Body of pancreas (tissue), 4 donors: ENCODE measurements around the gene TUBA1C. TPM values are rescaled to one million over a fixed set of nuclear protein-coding genes. Genes with fewer than 3 reads are reported as not detected.

Experiments used
- ATAC-seq: fragments of 150-250 bp; one replicate; pipeline ENCODE4 v1.9.1; 2016
- DNase-seq, 4 donors: peaks; one replicate each; pipeline ENCODE4 v3.0.0-alpha.2; 2019
- H3K27ac ChIP-seq, 4 donors: fragments of 200-600 bp; sonication (generic); 1 replicate in 3 of 4; 2 replicates in 1 of 4; pipeline versions ENCODE4 v1.5.1 to v1.6.1; 2016 to 2019; ENCODE audit warnings: mild to moderate bottlenecking in 1 of 4, mixed read lengths in 1 of 4, moderate library complexity in 1 of 4
- H3K27me3 ChIP-seq, 2 donors: fragments of 200-600 bp; sonication (generic); one replicate each; pipeline ENCODE4 v1.6.0; 2016; ENCODE audit warnings: mild to moderate bottlenecking in 1 of 2
- H3K36me3 ChIP-seq, 2 donors: fragments of 200-600 bp; sonication (generic); replicated peaks in 1 of 2; 2 replicates each; pipeline ENCODE4 v1.5.1; 2016; ENCODE audit warnings: low read depth in 2 of 2; ENCODE audit not compliant: insufficient read depth in 1 of 2
- H3K4me1 ChIP-seq: fragments of 200-600 bp; sonication (generic); one replicate; pipeline ENCODE4 v1.6.0; 2016
- H3K4me3 ChIP-seq, 2 donors: fragments of 200-600 bp; sonication (generic); 1 replicate in 1 of 2; 2 replicates in 1 of 2; pipeline ENCODE4 v1.5.1; 2016 to 2019
- H3K9me3 ChIP-seq, 3 donors: fragments of 200-600 bp; sonication (generic); 1 replicate in 2 of 3; 2 replicates in 1 of 3; pipeline ENCODE4 v1.5.1; 2016
- POLR2A ChIP-seq, 3 donors: fragments of 450-650 bp; IDR thresholded peaks; one replicate each; pipeline ENCODE4 v1.6.1; 2016; ENCODE audit warnings: antibody characterized with exemption in 3 of 3, mild to moderate bottlenecking in 2 of 3
- WGBS, 2 donors: methylation state at CpG; one replicate each; pipeline ENCODE4 v1.1.5; 2017; 5-methylcytosine and 5-hydroxymethylcytosine counted together
- intact Hi-C: fragments of 100-400 bp; cut with DNase I; formaldehyde crosslinking; loops from one replicate; pipeline ENCODE4 v1.15.1; 2023
- total RNA-seq, 2 donors: library from RNA; depleted of rRNA; stranded (reverse); fragments of >200 nt; gene quantifications; one replicate each; pipeline ENCODE4 v1.1.0, GENCODE V29; 2016
- TF ChIP-seq, protein P1 (sequence below), 7 experiments: fragments of 450-650 bp in 4 of 7; fragments of 200-600 bp in 3 of 7; sonication (generic) in 3 of 7; IDR thresholded peaks; one replicate each; pipeline ENCODE4 v1.5.1; 2016 to 2019; ENCODE audit warnings: antibody characterized with exemption in 7 of 7

The TUBA1C gene
- total RNA-seq, 2 donors from 2014 or later = 32.6 to 39.2 TPM

DNA sequence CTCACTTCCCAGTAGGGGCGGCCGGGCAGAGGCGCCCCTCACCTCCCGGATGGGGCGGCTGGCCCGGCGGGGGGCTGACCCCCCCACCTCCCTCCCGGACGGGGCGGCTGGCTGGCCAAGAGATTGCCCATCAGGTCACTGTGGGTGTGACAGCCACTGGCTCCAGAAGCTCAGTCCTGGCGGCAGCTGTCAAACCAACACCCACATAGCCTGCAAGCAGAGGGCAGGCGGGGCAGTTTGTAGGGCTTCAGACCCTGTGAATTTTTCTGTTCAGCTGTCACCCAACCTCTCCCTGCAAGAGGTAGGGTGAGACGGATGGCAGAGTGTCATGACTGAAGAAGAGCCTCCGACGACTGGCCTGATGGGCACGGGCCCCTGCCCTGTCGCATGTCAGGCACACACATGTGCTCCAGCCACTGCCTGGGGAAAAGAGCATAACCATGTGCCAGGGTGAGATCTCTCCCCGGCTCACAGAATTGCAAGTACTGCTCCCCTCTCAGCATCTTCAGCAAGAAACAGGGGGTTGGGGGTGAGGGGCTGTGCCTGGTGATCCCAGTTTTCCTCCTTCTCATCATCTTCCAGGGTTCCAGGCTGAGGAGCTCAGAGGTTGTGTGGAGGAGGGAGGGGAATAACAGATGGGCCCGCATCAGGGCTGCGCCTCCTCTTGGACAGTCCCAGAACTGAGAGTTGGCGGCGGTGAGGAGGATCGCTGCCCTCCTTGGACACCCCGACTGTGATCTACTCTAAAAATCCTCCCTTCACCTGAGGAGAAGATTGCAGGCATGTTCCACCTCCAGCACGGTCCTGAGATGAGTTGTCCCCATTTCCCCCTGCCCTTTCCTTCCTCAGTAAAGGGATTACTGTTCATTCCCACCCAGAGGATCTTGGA is 18.9 kb downstream of the TUBA1C start:
- Histone ChIP-seq H3K36me3 (no peaks in the 10 kb centered on the region), H3K9me3 (no peaks in the 10 kb centered on the region), H3K4me1 (peaks cover 4% of the 10 kb centered on the region), H3K4me3 (no peak overlapping the region), H3K27me3 (no peaks in the 10 kb centered on the region), H3K27ac (no peak overlapping the region)
- 70 to 77% methylated on average over 10 to 15 of the region's 25 CpGs for WGBS, 2 donors
- DNase-seq (no peak), ATAC-seq (no peak)
- no peak for TF ChIP-seq POLR2A (IDR thresholded peaks at IDR 0.05)
- TF ChIP-seq, protein P1, sequence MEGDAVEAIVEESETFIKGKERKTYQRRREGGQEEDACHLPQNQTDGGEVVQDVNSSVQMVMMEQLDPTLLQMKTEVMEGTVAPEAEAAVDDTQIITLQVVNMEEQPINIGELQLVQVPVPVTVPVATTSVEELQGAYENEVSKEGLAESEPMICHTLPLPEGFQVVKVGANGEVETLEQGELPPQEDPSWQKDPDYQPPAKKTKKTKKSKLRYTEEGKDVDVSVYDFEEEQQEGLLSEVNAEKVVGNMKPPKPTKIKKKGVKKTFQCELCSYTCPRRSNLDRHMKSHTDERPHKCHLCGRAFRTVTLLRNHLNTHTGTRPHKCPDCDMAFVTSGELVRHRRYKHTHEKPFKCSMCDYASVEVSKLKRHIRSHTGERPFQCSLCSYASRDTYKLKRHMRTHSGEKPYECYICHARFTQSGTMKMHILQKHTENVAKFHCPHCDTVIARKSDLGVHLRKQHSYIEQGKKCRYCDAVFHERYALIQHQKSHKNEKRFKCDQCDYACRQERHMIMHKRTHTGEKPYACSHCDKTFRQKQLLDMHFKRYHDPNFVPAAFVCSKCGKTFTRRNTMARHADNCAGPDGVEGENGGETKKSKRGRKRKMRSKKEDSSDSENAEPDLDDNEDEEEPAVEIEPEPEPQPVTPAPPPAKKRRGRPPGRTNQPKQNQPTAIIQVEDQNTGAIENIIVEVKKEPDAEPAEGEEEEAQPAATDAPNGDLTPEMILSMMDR (IDR thresholded peaks at IDR 0.05) = no peak
- intact Hi-C loops = no loop called here

- H3K36me3 ChIP-seq = no peaks in the 10 kb centered on the region
- ATAC-seq (no peak), DNase-seq (no peak)
- no peaks in the 10 kb centered on the region for H3K9me3 ChIP-seq
- 71 to 75% methylated on average over 4 of the region's 4 CpGs for WGBS, 2 donors
- intact Hi-C loops = no loop called here
- no peaks in the 10 kb centered on the region for H3K27me3 ChIP-seq
- no peaks in the 10 kb centered on the region for H3K4me1 ChIP-seq
- H3K27ac ChIP-seq = no peak overlapping the region
- no peak for TF ChIP-seq POLR2A (IDR thresholded peaks at IDR 0.05)
- TF ChIP-seq, protein P1 (IDR thresholded peaks at IDR 0.05) = no peak
- no peak overlapping the region for H3K4me3 ChIP-seq
These were observed 19.8 kb downstream of the TUBA1C start for GRCh38 chr12:49284672-49285071.

- WGBS, 2 donors = 32 to 39% methylated on average over 6 of the region's 6 CpGs
- TF ChIP-seq, protein P1 (IDR thresholded peaks at IDR 0.05) = no peak
- TF ChIP-seq POLR2A (IDR thresholded peaks at IDR 0.05) = no peak
- intact Hi-C loops = no loop called here
- no peak overlapping the region for H3K4me3 ChIP-seq
- no peaks in the 10 kb centered on the region for H3K9me3 ChIP-seq
- no peak for ATAC-seq
- no peaks in the 10 kb centered on the region for H3K36me3 ChIP-seq
- no peaks in the 10 kb centered on the region for H3K4me1 ChIP-seq
- no peak for DNase-seq
- no peak overlapping the region for H3K27ac ChIP-seq
- no peaks in the 10 kb centered on the region for H3K27me3 ChIP-seq
These were observed 23.0 kb downstream of the TUBA1C start for GRCh38 chr12:49287876-49288275.

DNA sequence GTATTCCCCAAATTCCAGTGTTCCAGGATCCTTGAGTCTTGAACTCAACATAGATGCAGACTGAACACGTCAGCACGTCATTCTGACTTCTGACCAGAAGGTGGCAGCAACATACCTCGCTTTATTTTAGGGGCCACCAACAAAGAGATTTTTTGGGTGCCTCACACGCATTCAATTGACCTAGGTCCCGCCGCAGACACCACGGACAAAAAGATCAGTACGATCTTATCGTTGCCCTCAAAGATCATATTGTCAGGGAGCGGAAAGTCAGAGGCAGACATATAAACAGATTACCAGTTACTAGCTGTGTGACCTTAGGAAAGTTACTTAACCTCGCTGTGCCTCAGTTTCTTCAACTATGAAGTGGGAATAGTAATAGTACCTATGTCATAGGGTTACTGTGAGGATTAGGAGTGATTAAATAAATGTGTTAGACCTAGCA is 23.6 kb downstream of the TUBA1C start:
- no peak for TF ChIP-seq POLR2A (IDR thresholded peaks at IDR 0.05)
- TF ChIP-seq, protein P1 (IDR thresholded peaks at IDR 0.05) = peak; percentile 69 to 83 (median 76)
- Histone ChIP-seq H3K27me3 (no peaks in the 10 kb centered on the region), H3K4me1 (no peaks in the 10 kb centered on the region), H3K27ac (no peak overlapping the region), H3K4me3 (no peak overlapping the region), H3K9me3 (no peaks in the 10 kb centered on the region), H3K36me3 (no peaks in the 10 kb centered on the region)
- WGBS, 2 donors = 3 to 5% methylated on average over 11 of the region's 11 CpGs
- peak; percentile 68 for ATAC-seq
- intact Hi-C loops = no loop called here
- peak; percentile 52 to 70 (median 61) for DNase-seq
